GM23338 (cell line): ENCODE data around the gene GPR18.

Experiments
- CREB1 ChIP-seq: fragments of 250-450 bp; sonication (Bioruptor Pico); IDR thresholded peaks from 2 replicates; pipeline ENCODE4 v1.5.0; 2020; ENCODE audit warnings: low read depth, mild to moderate bottlenecking, moderate library complexity
- CTCF ChIP-seq, 2 experiments: fragments of 200-600 bp in 1 of 2; sonication (generic) in 1 of 2; conservative IDR thresholded peaks; 2 replicates each; pipeline versions ENCODE4 v1.5.1 to v1.6.1; 2016 to 2017; ENCODE audit warnings: antibody characterized with exemption in 2 of 2, low read depth in 2 of 2, mild to moderate bottlenecking in 2 of 2, moderate library complexity in 1 of 2
- ETS1 ChIP-seq: IDR thresholded peaks from 2 replicates; pipeline ENCODE4 v1.6.1; 2016; ENCODE audit warnings: antibody characterized with exemption
- EZH2 ChIP-seq: fragments of 200-600 bp; sonication (generic); IDR thresholded peaks from one replicate; pipeline ENCODE4 v1.8.0; 2017; ENCODE audit warnings: antibody characterized with exemption, mild to moderate bottlenecking, low read depth; ENCODE audit not compliant: unreplicated experiment
- EZH2phosphoT487 ChIP-seq: fragments of 200-600 bp; sonication (generic); IDR thresholded peaks from one replicate; pipeline ENCODE4 v1.8.1; 2018; ENCODE audit warnings: antibody characterized with exemption; ENCODE audit not compliant: unreplicated experiment
- JUNB ChIP-seq: IDR thresholded peaks from one replicate; pipeline ENCODE4 v1.6.1; 2016; ENCODE audit warnings: antibody characterized with exemption; ENCODE audit not compliant: unreplicated experiment
- POLR2AphosphoS5 ChIP-seq: IDR thresholded peaks from 2 replicates; pipeline ENCODE4 v1.6.1; 2016; ENCODE audit warnings: antibody characterized with exemption, low read depth
- REST ChIP-seq: IDR thresholded peaks from one replicate; pipeline ENCODE4 v1.6.1; 2018; ENCODE audit warnings: antibody characterized with exemption; ENCODE audit not compliant: unreplicated experiment

GRCh38 chr13:99307247-99307646 lies 49.1 kb upstream of the GPR18 start, which contains the start of gene GPR183:
- no peak for TF ChIP-seq CTCF (conservative IDR thresholded peaks at IDR 0.05; ENCODE audit: low read depth in 2 of 2)
- no peak for TF ChIP-seq EZH2phosphoT487
- no peak for TF ChIP-seq EZH2
- no peak for TF ChIP-seq POLR2AphosphoS5
- TF ChIP-seq REST = no peak
- no peak for TF ChIP-seq CREB1 (CRISPR knock-in tag)
- no peak for TF ChIP-seq JUNB
- no peak for TF ChIP-seq ETS1
